Measurements from ENCODE around the gene DMAC2.

Gene DMAC2

DNA sequence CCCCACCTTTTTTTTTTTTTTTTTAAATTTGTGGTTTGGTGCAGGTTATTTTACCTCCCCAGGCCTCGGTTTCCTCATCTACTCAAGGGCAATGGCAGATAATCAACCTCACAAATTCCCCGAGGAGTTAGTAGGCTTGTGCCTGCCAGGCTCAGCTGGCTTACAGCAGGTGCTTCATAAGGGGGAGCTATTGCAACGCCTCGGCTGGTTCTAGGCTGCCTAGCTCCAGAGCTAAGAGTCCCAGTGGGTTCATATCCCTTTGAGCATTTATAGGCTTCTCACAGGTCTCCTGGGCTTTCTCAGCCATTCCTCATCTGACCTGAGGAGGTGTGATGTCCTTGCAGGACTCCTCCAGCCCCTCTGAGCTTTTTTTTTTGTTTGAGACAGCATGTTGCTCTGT is 31.5 kb downstream of the DMAC2 start:
- Histone ChIP-seq H3K4me3 (ENCODE audit: insufficient read depth, low read length, poor library complexity, severe bottlenecking) (no peak overlapping the region), H3K79me2 (ENCODE audit: insufficient read depth, low read length) (no peaks in the 10 kb centered on the region), H3K9me2 (replicated peaks; ENCODE audit: insufficient read depth, low read length) (no peaks in the 10 kb centered on the region), H3K27me3 (ENCODE audit: low read length) (no peaks in the 10 kb centered on the region), H3K27ac (ENCODE audit: low read depth, low read length) (no peak overlapping the region), H3K36me3 (ENCODE audit: low read length) (no peaks in the 10 kb centered on the region), H2AFZ (ENCODE audit: low read depth, low read length, severe bottlenecking) (no peak overlapping the region), H3F3A (ENCODE audit: insufficient read depth) (no peaks in the 10 kb centered on the region), H4K20me1 (ENCODE audit: low read depth, low read length) (no peaks in the 10 kb centered on the region), H3K9me3 (ENCODE audit: insufficient read depth, low read length) (no peaks in the 10 kb centered on the region), H3K4me2 (ENCODE audit: low read depth, low read length, poor library complexity, severe bottlenecking) (no peak overlapping the region), H3K9ac (ENCODE audit: low read length) (no peak overlapping the region)
- no peak for TF ChIP-seq EZH2phosphoT487 (conservative IDR thresholded peaks at IDR 0.05; ENCODE audit: low read length)
- TF ChIP-seq, protein P1, sequence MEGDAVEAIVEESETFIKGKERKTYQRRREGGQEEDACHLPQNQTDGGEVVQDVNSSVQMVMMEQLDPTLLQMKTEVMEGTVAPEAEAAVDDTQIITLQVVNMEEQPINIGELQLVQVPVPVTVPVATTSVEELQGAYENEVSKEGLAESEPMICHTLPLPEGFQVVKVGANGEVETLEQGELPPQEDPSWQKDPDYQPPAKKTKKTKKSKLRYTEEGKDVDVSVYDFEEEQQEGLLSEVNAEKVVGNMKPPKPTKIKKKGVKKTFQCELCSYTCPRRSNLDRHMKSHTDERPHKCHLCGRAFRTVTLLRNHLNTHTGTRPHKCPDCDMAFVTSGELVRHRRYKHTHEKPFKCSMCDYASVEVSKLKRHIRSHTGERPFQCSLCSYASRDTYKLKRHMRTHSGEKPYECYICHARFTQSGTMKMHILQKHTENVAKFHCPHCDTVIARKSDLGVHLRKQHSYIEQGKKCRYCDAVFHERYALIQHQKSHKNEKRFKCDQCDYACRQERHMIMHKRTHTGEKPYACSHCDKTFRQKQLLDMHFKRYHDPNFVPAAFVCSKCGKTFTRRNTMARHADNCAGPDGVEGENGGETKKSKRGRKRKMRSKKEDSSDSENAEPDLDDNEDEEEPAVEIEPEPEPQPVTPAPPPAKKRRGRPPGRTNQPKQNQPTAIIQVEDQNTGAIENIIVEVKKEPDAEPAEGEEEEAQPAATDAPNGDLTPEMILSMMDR (IDR thresholded peaks at IDR 0.05; ENCODE audit: insufficient read depth, low read length, poor library complexity, severe bottlenecking), result no peak

DNA sequence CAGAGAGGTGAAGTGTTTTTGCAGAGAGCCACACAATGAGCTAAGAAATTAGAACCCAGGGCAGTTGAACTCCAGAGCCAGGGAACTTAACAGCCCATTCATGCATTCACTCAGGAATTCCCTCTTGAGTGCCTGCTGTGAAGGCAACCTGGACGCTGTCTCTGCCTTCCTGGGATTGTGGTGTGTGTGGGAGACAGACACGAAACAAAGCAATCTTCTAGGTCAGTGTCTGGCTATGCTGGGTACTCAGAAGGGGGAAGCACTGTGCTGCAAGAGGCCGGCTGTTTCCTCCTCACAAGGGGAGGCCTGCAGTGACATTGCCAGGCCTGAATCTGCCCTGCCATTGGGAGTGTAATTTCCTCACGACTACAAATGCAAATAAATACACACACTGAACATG is 32.4 kb downstream of the DMAC2 start:
- TF ChIP-seq EZH2phosphoT487 (conservative IDR thresholded peaks at IDR 0.05; ENCODE audit: low read length), result no peak
- TF ChIP-seq, protein P1 (IDR thresholded peaks at IDR 0.05; ENCODE audit: insufficient read depth, low read length, poor library complexity, severe bottlenecking), result no peak
- Histone ChIP-seq H3K36me3 (ENCODE audit: low read length) (no peaks in the 10 kb centered on the region), H3K4me2 (ENCODE audit: low read depth, low read length, poor library complexity, severe bottlenecking) (no peak overlapping the region), H4K20me1 (ENCODE audit: low read depth, low read length) (no peaks in the 10 kb centered on the region), H3K27me3 (ENCODE audit: low read length) (no peaks in the 10 kb centered on the region), H3K27ac (ENCODE audit: low read depth, low read length) (no peak overlapping the region), H3K9me2 (replicated peaks; ENCODE audit: insufficient read depth, low read length) (no peaks in the 10 kb centered on the region), H3K4me3 (ENCODE audit: insufficient read depth, low read length, poor library complexity, severe bottlenecking) (no peak overlapping the region), H3K79me2 (ENCODE audit: insufficient read depth, low read length) (no peaks in the 10 kb centered on the region), H3F3A (ENCODE audit: insufficient read depth) (no peaks in the 10 kb centered on the region), H2AFZ (ENCODE audit: low read depth, low read length, severe bottlenecking) (no peak overlapping the region), H3K9me3 (ENCODE audit: insufficient read depth, low read length) (no peaks in the 10 kb centered on the region), H3K9ac (ENCODE audit: low read length) (no peak overlapping the region)

DNA sequence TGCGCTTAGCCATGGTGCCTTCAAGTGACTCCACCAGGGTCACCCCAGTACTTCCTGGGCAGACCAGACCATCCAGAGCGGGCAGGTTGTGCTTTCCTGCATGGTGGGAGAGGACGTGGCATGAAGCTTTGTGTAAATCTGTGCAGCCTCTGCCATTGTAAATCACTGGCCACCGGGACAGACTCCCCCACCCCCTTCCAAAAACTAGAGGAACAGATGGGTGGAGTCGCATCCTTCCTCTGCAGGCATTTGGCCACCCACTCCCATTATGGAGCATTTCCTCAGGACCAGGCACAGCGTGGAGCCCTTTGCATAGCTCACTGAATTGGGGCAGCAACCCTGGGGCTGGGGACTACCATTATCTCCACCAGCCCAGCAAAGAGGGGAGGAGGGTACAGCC is 33.9 kb downstream of the DMAC2 start:
- H2AFZ ChIP-seq (ENCODE audit: low read depth, low read length, severe bottlenecking), result no peak overlapping the region
- TF ChIP-seq, protein P1 (IDR thresholded peaks at IDR 0.05; ENCODE audit: insufficient read depth, low read length, poor library complexity, severe bottlenecking), result no peak
- TF ChIP-seq EZH2phosphoT487 (conservative IDR thresholded peaks at IDR 0.05; ENCODE audit: low read length), result no peak
- no peaks in the 10 kb centered on the region for H3F3A ChIP-seq (ENCODE audit: insufficient read depth)
- H3K27me3 ChIP-seq (ENCODE audit: low read length), result no peaks in the 10 kb centered on the region
- H4K20me1 ChIP-seq (ENCODE audit: low read depth, low read length), result no peaks in the 10 kb centered on the region
- H3K9ac ChIP-seq (ENCODE audit: low read length), result no peak overlapping the region
- H3K79me2 ChIP-seq (ENCODE audit: insufficient read depth, low read length), result no peaks in the 10 kb centered on the region
- no peak overlapping the region for H3K4me3 ChIP-seq (ENCODE audit: insufficient read depth, low read length, poor library complexity, severe bottlenecking)
- H3K4me2 ChIP-seq (ENCODE audit: low read depth, low read length, poor library complexity, severe bottlenecking), result no peak overlapping the region
- no peak overlapping the region for H3K27ac ChIP-seq (ENCODE audit: low read depth, low read length)
- H3K36me3 ChIP-seq (ENCODE audit: low read length), result no peaks in the 10 kb centered on the region
- no peaks in the 10 kb centered on the region for H3K9me3 ChIP-seq (ENCODE audit: insufficient read depth, low read length)
- no peaks in the 10 kb centered on the region for H3K9me2 ChIP-seq (replicated peaks; ENCODE audit: insufficient read depth, low read length)
